Gastrocnemius medialis (tissue), 4 donors: Measurements from ENCODE around the gene CNTNAP1. TPM values are rescaled to one million over a fixed set of nuclear protein-coding genes. Genes with fewer than 3 reads are reported as not detected.

ENCODE experiments used
- ATAC-seq, 2 donors: fragments of 150-250 bp; one replicate each; pipeline ENCODE4 v1.9.1; 2016
- DNase-seq, 2 donors: peaks; one replicate each; pipeline ENCODE4 v3.0.0-alpha.2; 2019
- H3K27ac ChIP-seq, 4 donors: fragments of 200-600 bp; sonication (generic); 1 replicate in 1 of 4; 2 replicates in 3 of 4; pipeline ENCODE4 v1.5.1; 2016 to 2018; ENCODE audit warnings: mild to moderate bottlenecking in 2 of 4, moderate library complexity in 1 of 4
- H3K27me3 ChIP-seq, 3 donors: fragments of 200-600 bp; sonication (generic) in 2 of 3; 1 replicate in 1 of 3; 2 replicates in 2 of 3; pipeline versions ENCODE4 v1.5.1 to v1.6.0; 2016 to 2019; ENCODE audit warnings: mild to moderate bottlenecking in 1 of 3, moderate library complexity in 1 of 3
- H3K36me3 ChIP-seq, 2 donors: fragments of 200-600 bp; sonication (generic) in 1 of 2; one replicate each; pipeline ENCODE4 v1.5.1; 2017 to 2018
- H3K4me1 ChIP-seq, 2 donors: fragments of 200-600 bp; sonication (generic) in 1 of 2; one replicate each; pipeline ENCODE4 v1.5.1; 2016 to 2017; ENCODE audit warnings: mild to moderate bottlenecking in 2 of 2
- H3K4me3 ChIP-seq, 4 donors: fragments of 200-600 bp; sonication (generic) in 3 of 4; 1 replicate in 1 of 4; 2 replicates in 3 of 4; pipeline ENCODE4 v1.5.1; 2016 to 2019; ENCODE audit warnings: mild to moderate bottlenecking in 2 of 4
- H3K9me3 ChIP-seq, 3 donors: fragments of 200-600 bp; sonication (generic) in 2 of 3; 1 replicate in 1 of 3; 2 replicates in 2 of 3; pipeline ENCODE4 v1.5.1; 2016 to 2019
- CTCF ChIP-seq, 5 experiments: fragments of 450-650 bp in 3 of 5; fragments of 200-600 bp in 2 of 5; sonication (generic) in 2 of 5; IDR thresholded peaks in 4 of 5; conservative IDR thresholded peaks in 1 of 5; 1 replicate in 4 of 5; 2 replicates in 1 of 5; pipeline ENCODE4 v1.5.1; 2016 to 2019; ENCODE audit warnings: antibody characterized with exemption in 5 of 5, mild to moderate bottlenecking in 3 of 5, moderate library complexity in 3 of 5
- POLR2A ChIP-seq, 2 donors: fragments of 450-650 bp; IDR thresholded peaks; one replicate each; pipeline ENCODE4 v1.6.1; 2017; ENCODE audit warnings: antibody characterized with exemption in 2 of 2, mild to moderate bottlenecking in 2 of 2, moderate library complexity in 2 of 2
- in situ Hi-C, 4 donors: fragments of 200-750 bp; cut with MboI; loops; one replicate each; pipeline versions ENCODE4 v1.15.0 to v1.8.0; 2017; ENCODE audit warnings: low sequenced_read_pairs in 4 of 4
- intact Hi-C: fragments of 100-400 bp; cut with DNase I; formaldehyde crosslinking; loops from one replicate; pipeline ENCODE4 v1.15.1; 2023; ENCODE audit warnings: low total_unique reads
- total RNA-seq, 4 donors: library from RNA; depleted of rRNA; stranded (reverse); fragments of >200 nt; gene quantifications; one replicate each; pipeline versions ENCODE4 v1.1.0 to v1.2.3, GENCODE V29; 2016

Gene CNTNAP1
- total RNA-seq, result under 1 TPM; 0.22 to 0.41 (median 0.40) TPM

GRCh38 chr17:42681976-42682721 lies at the start of gene CNTNAP1:
Gene CNTNAP1, plus strand, starts transcription at chr17:42682531. Its CDS starts 299 bp downstream, at chr17:42682830.
- DNase-seq, result no peak
- intact Hi-C loops (no loop called here), in situ Hi-C loops (loop anchor here (5.0 to 25.0 kb wide), 3 partner anchors 95 to 105 kb away; partner anchors contain the start of gene PSMC3IP (in 3 of the 4))
- Histone ChIP-seq H3K9me3 (no peaks in the 10 kb centered on the region), H3K4me1 (peaks cover 54 to 57% of the 10 kb centered on the region in 2 donors), H3K4me3 (peak within 1 kb of the TSS; percentile 33 to 58 (median 44)), H3K36me3 (no peaks in the 10 kb centered on the region), H3K27ac (peak within 1 kb of the TSS; percentile 41 to 96 (median 52)), H3K27me3 (no peaks in the 10 kb centered on the region)
- no peak for TF ChIP-seq CTCF (IDR thresholded peaks at IDR 0.05 in 4 of 5, conservative IDR thresholded peaks at IDR 0.05 in 1 of 5)
- no peak for ATAC-seq

- no peaks in the 10 kb centered on the region for H3K27me3 ChIP-seq
- H3K27ac ChIP-seq, result no peak overlapping the region
- no peak overlapping the region for H3K4me3 ChIP-seq
- DNase-seq (no peak), ATAC-seq (no peak)
- no peak for TF ChIP-seq CTCF (IDR thresholded peaks at IDR 0.05 in 4 of 5, conservative IDR thresholded peaks at IDR 0.05 in 1 of 5)
- TF ChIP-seq POLR2A (IDR thresholded peaks at IDR 0.05), result no peak
- intact Hi-C loops, result no loop called here
- no peaks in the 10 kb centered on the region for H3K36me3 ChIP-seq
- H3K4me1 ChIP-seq, result peaks cover 0 to 3% of the 10 kb centered on the region in 2 donors
- no peaks in the 10 kb centered on the region for H3K9me3 ChIP-seq
- in situ Hi-C loops, result no loop called here
Observed at GRCh38 chr17:42632949-42633444, 49.3 kb upstream of the CNTNAP1 start.

- H3K36me3 ChIP-seq, result no peaks in the 10 kb centered on the region
- no peak for DNase-seq
- in situ Hi-C loops, result no loop called here
- no peak for ATAC-seq
- no peak overlapping the region for H3K4me3 ChIP-seq
- TF ChIP-seq POLR2A (IDR thresholded peaks at IDR 0.05), result no peak
- TF ChIP-seq CTCF (IDR thresholded peaks at IDR 0.05 in 4 of 5, conservative IDR thresholded peaks at IDR 0.05 in 1 of 5), result no peak
- H3K27me3 ChIP-seq, result no peaks in the 10 kb centered on the region
- intact Hi-C loops, result no loop called here
- H3K4me1 ChIP-seq, result no peaks in the 10 kb centered on the region
- H3K27ac ChIP-seq, result no peak overlapping the region
- H3K9me3 ChIP-seq, result no peaks in the 10 kb centered on the region
Observed at GRCh38 chr17:42639525-42640113, 42.7 kb upstream of the CNTNAP1 start.

- Histone ChIP-seq H3K27me3 (no peaks in the 10 kb centered on the region), H3K4me1 (no peaks in the 10 kb centered on the region), H3K27ac (no peak overlapping the region), H3K9me3 (no peaks in the 10 kb centered on the region), H3K36me3 (no peaks in the 10 kb centered on the region), H3K4me3 (no peak overlapping the region)
- no peak for DNase-seq
- in situ Hi-C loops (no loop called here), intact Hi-C loops (no loop called here)
- no peak for TF ChIP-seq CTCF (IDR thresholded peaks at IDR 0.05 in 4 of 5, conservative IDR thresholded peaks at IDR 0.05 in 1 of 5)
- no peak for TF ChIP-seq POLR2A (IDR thresholded peaks at IDR 0.05)
- no peak for ATAC-seq
Observed at GRCh38 chr17:42640121-42640520, 42.2 kb upstream of the CNTNAP1 start.
